B cell (primary cell): Measurements from ENCODE around the gene PYGL. TPM values are rescaled to one million over a fixed set of nuclear protein-coding genes. Genes with fewer than 3 reads are reported as not detected.

ENCODE experiments used
- ATAC-seq: fragments of 200-7000 bp; cut with Tn5 transposase; one replicate; pipeline ENCODE4 v1.10.0; 2021; ENCODE audit warnings: low read depth, mild to moderate bottlenecking, moderate number of reproducible peaks, moderate library complexity
- CTCF ChIA-PET: fragments of 350-600 bp; sonication (Branson Sonifier 250); formaldehyde crosslinking; loops from one replicate; lab custom pipeline; 2021; ENCODE audit warnings: antibody characterized with exemption, inconsistent platforms; lab: Charles Lee
- POLR2A ChIA-PET: fragments of 350-600 bp; sonication (Branson Sonifier 250); formaldehyde crosslinking; loops from one replicate; lab custom pipeline; 2021; ENCODE audit warnings: antibody characterized with exemption; lab: Charles Lee
- DNase-seq: peaks from one replicate; pipeline ENCODE4 v3.0.0; 2013
- H2AFZ ChIP-seq: 2 replicates; pipeline ENCODE4 v1.6.1; 2012; ENCODE audit warnings: mild to moderate bottlenecking, low read depth, low read length; ENCODE audit not compliant: insufficient read depth, poor library complexity, severe bottlenecking
- H3K27ac ChIP-seq, 2 donors: 1 replicate in 1 of 2; 2 replicates in 1 of 2; pipeline ENCODE4 v1.5.1; 2012 to 2013; ENCODE audit warnings: low read length in 2 of 2, mild to moderate bottlenecking in 2 of 2, moderate library complexity in 1 of 2
- H3K27me3 ChIP-seq, 4 experiments: fragments of 200-600 bp in 1 of 4; sonication (generic) in 1 of 4; replicated peaks in 1 of 4; 1 replicate in 2 of 4; 2 replicates in 2 of 4; pipeline versions ENCODE4 v1.6.1 to v1.7.0; 2013 to 2016; ENCODE audit warnings: low read length in 3 of 4, mild to moderate bottlenecking in 2 of 4, mixed read lengths in 1 of 4, moderate library complexity in 1 of 4; ENCODE audit not compliant: insufficient read depth in 4 of 4, control insufficient read depth in 3 of 4; ENCODE audit errors: control extremely low read depth in 1 of 4
- H3K36me3 ChIP-seq, 2 experiments: replicated peaks in 1 of 2; 1 replicate in 1 of 2; 2 replicates in 1 of 2; pipeline versions ENCODE4 v1.6.1 to v1.7.1; 2013; ENCODE audit warnings: low read length in 1 of 2; ENCODE audit not compliant: insufficient read depth in 2 of 2, control insufficient read depth in 1 of 2; ENCODE audit errors: control extremely low read depth in 1 of 2, extremely low read depth in 1 of 2
- H3K4me1 ChIP-seq, 2 donors: fragments of 200-600 bp in 1 of 2; sonication (generic) in 1 of 2; 1 replicate in 1 of 2; 2 replicates in 1 of 2; pipeline versions ENCODE4 v1.5.1 to v1.6.1; 2013 to 2017; ENCODE audit warnings: low read length in 2 of 2; ENCODE audit not compliant: control insufficient read depth in 2 of 2, insufficient read depth in 2 of 2
- H3K4me2 ChIP-seq: replicated peaks from 2 replicates; pipeline ENCODE3; 2012; ENCODE audit warnings: mild to moderate bottlenecking, low read depth, low read length; ENCODE audit not compliant: poor library complexity, severe bottlenecking
- H3K4me3 ChIP-seq, 5 experiments: fragments of 200-600 bp in 1 of 5; sonication (generic) in 1 of 5; 1 replicate in 3 of 5; 2 replicates in 2 of 5; pipeline versions ENCODE4 v1.5.1 to v1.7.0; 2011 to 2016; ENCODE audit warnings: low read length in 4 of 5, mild to moderate bottlenecking in 4 of 5, low read depth in 2 of 5, control low read depth in 1 of 5, moderate library complexity in 1 of 5; ENCODE audit not compliant: insufficient read depth in 1 of 5; ENCODE audit errors: control extremely low read depth in 1 of 5, extremely low read depth in 1 of 5
- H3K79me2 ChIP-seq: fragments of 200-600 bp; sonication (generic); one replicate; pipeline ENCODE4 v1.6.0; 2016; ENCODE audit warnings: low read length; ENCODE audit not compliant: control insufficient read depth, insufficient read depth
- H3K9ac ChIP-seq: fragments of 200-600 bp; sonication (generic); 2 replicates; pipeline ENCODE4 v1.6.1; 2017; ENCODE audit warnings: mild to moderate bottlenecking, low read length, moderate library complexity
- H3K9me3 ChIP-seq, 3 donors: one replicate each; pipeline versions ENCODE4 v1.6.1 to v1.7.1; 2013; ENCODE audit warnings: low read length in 2 of 3; ENCODE audit not compliant: control insufficient read depth in 2 of 3, insufficient read depth in 1 of 3; ENCODE audit errors: control extremely low read depth in 1 of 3
- H4K20me1 ChIP-seq: 2 replicates; pipeline ENCODE4 v1.6.0; 2012; ENCODE audit warnings: mild to moderate bottlenecking, low read length; ENCODE audit not compliant: insufficient read depth, control insufficient read depth, poor library complexity, severe bottlenecking
- H3K27ac Mint-ChIP-seq: one replicate; pipeline ENCODE4 v1.8.0; 2021; ENCODE audit warnings: mixed read lengths
- H3K27me3 Mint-ChIP-seq: one replicate; pipeline ENCODE4 v1.8.0; 2021; ENCODE audit warnings: mixed read lengths
- H3K4me1 Mint-ChIP-seq: one replicate; pipeline ENCODE4 v1.8.0; 2021; ENCODE audit warnings: mixed read lengths
- H3K4me3 Mint-ChIP-seq: one replicate; pipeline ENCODE4 v1.8.0; 2021; ENCODE audit warnings: mixed read lengths
- H3K9me3 Mint-ChIP-seq: one replicate; pipeline ENCODE4 v1.8.0; 2022; ENCODE audit warnings: mixed read lengths; ENCODE audit not compliant: insufficient read depth
- CTCF ChIP-seq: fragments of 200-600 bp; IDR thresholded peaks from one replicate; pipeline ENCODE4 v1.8.0; 2022; ENCODE audit warnings: antibody characterized with exemption, mild to moderate bottlenecking
- EZH2 ChIP-seq: IDR thresholded peaks from 2 replicates; pipeline ENCODE4 v1.6.1; 2012; ENCODE audit warnings: borderline replicate concordance, low read depth, mild to moderate bottlenecking, moderate library complexity, low read length; ENCODE audit not compliant: insufficient read depth, poor library complexity, severe bottlenecking
- WGBS: methylation state at CpG from one replicate; pipeline ENCODE4 v1.1.5; 2013; ENCODE audit warnings: missing lambda C conversion rate; ENCODE audit not compliant: insufficient coverage; 5-methylcytosine and 5-hydroxymethylcytosine counted together
- intact Hi-C: fragments of 100-400 bp; cut with micrococcal nuclease; formaldehyde crosslinking; loops from one replicate; pipeline ENCODE4 v1.10.0; 2022
- polyA plus RNA-seq: library from polyadenylated mRNA; depleted of rRNA; stranded (reverse); fragments of >200 nt; gene quantifications from 2 replicates; pipeline ENCODE4 v1.2.3, GENCODE V29; 2012
- total RNA-seq, 2 donors: library from RNA; stranded (reverse); fragments of 120-200 nt in 1 of 2; gene quantifications; 1 replicate in 1 of 2; 2 replicates in 1 of 2; pipeline versions ENCODE4 v1.2.3 to v1.2.4, GENCODE V29; 2013 to 2022

PYGL gene
- total and polyA plus RNA-seq, 2 donors (not counting 1 experiment from before 2014, with no cell fraction given): 0.60 to 0.64 TPM

GRCh38 chr14:50931559-50931958 lies 12.7 kb downstream of the PYGL start:
- Mint-ChIP-seq H3K27me3 (peaks cover 37% of the 10 kb centered on the region), H3K4me3 (no peak overlapping the region), H3K4me1 (no peaks in the 10 kb centered on the region), H3K9me3 (no peaks in the 10 kb centered on the region), H3K27ac (no peak overlapping the region)
- Histone ChIP-seq H4K20me1 (no peaks in the 10 kb centered on the region), H3K9me3 (no peaks in the 10 kb centered on the region), H3K36me3 (no peaks in the 10 kb centered on the region), H3K4me1 (no peaks in the 10 kb centered on the region), H3K27ac (no peak overlapping the region), H3K27me3 (no peaks in the 10 kb centered on the region), H3K9ac (no peak overlapping the region), H3K4me2 (no peak overlapping the region), H2AFZ (no peak overlapping the region), H3K79me2 (no peaks in the 10 kb centered on the region), H3K4me3 (no peak overlapping the region)
- 96% methylated on average over 3 of the region's 3 CpGs for WGBS
- intact Hi-C loops: no loop called here
- ATAC-seq (no peak), DNase-seq (no peak)
- ChIA-PET POLR2A (no interaction called here), CTCF (interaction anchor here (1.7 kb wide), 1 partner anchor 71 kb away, joined by 4 read pairs; no protein-coding TSS in a partner anchor)
- no peak for TF ChIP-seq CTCF
- no peak for TF ChIP-seq EZH2

GRCh38 chr14:50929506-50929905 lies 14.8 kb downstream of the PYGL start:
- DNase-seq (no peak), ATAC-seq (no peak)
- Histone ChIP-seq H3K27me3 (no peaks in the 10 kb centered on the region), H3K27ac (no peak overlapping the region), H4K20me1 (no peaks in the 10 kb centered on the region), H3K9me3 (no peaks in the 10 kb centered on the region), H3K36me3 (no peaks in the 10 kb centered on the region), H3K4me2 (no peak overlapping the region), H3K79me2 (no peaks in the 10 kb centered on the region), H3K9ac (no peak overlapping the region), H3K4me3 (no peak overlapping the region), H3K4me1 (no peaks in the 10 kb centered on the region), H2AFZ (no peak overlapping the region)
- WGBS: no CpG with 5 or more reads among the region's 2 CpGs
- Mint-ChIP-seq H3K9me3 (no peaks in the 10 kb centered on the region), H3K4me1 (no peaks in the 10 kb centered on the region), H3K27me3 (peaks cover 28% of the 10 kb centered on the region), H3K27ac (no peak overlapping the region), H3K4me3 (no peak overlapping the region)
- no peak for TF ChIP-seq CTCF
- no peak for TF ChIP-seq EZH2
- intact Hi-C loops: no loop called here
- POLR2A ChIA-PET: no interaction called here
- CTCF ChIA-PET: no interaction called here
